GM18526 (cell line): Measurements from ENCODE around the gene RSU1.

Experiments
- POLR2A ChIP-seq: IDR thresholded peaks from 3 replicates; pipeline ENCODE4 v1.6.1; 2011; ENCODE audit not compliant: insufficient read length; ENCODE audit errors: extremely low read depth

RSU1 gene

DNA sequence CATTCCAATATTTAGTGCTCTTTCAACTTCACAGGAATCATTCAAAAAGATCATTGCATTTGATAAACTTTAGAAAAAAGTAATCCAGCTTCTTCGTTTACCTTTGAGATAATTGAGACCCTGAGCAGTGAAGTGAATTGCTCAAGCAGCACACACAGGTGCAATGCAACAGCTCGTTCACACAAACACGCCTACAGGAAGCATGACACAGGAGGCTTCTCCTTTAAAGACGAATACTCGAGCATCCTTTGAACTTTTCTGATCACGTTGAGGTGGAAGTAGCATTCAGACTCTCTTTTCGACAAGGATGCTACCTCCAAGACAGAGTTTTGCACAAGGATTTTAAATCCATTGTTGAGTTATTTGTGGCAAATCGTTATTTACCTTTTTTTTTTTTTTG is 18.0 kb upstream of the RSU1 start:
- no peak for TF ChIP-seq POLR2A

GRCh38 chr10:16832351-16833080 is 15.3 kb upstream of the RSU1 start:
- no peak for TF ChIP-seq POLR2A

DNA sequence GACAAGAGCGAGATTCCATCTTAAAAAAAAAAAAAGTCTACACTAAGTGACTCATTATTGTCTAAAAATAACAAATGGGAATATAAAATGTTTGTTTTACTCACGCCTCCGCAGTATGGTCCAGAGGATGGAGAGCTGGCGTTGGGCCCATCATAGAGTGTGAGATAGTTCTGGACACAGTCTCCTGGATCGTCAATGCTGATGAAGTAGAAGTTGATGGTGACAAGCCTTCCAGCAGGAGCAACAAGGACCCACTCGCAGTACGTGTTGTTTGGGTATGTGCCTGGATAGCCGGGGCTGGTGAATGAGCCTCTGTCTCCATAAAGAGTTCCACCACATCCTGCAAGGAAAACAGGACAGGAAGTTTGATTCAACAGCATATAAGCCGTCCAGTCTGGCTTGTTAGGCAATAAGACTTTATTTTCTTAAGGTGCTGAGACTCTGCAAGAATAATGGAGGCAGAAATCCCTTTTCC is 11.5 kb upstream of the RSU1 start:
- no peak for TF ChIP-seq POLR2A

DNA sequence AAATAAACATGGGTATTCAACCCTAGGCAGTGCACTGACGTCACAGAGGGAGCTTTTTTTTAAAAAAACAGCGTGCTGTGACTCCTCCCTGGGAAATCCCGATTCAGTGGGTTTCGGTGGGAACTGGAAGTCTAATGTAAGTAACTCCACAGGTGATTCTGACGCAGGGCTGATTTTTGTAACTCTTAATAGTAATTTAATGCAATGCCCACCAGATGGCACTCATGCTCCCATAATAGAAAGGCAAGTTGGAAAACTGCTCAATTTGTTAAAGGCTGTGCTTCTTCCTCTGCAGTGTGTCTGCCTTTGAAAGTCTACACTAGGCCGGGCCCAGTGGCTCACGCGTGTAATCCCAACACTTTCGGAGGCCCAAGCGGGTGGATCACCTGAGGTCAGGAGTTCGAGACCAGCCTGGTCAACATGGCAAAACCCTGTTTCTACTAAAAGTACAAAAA is 10.9 kb upstream of the RSU1 start:
- TF ChIP-seq POLR2A = no peak

DNA sequence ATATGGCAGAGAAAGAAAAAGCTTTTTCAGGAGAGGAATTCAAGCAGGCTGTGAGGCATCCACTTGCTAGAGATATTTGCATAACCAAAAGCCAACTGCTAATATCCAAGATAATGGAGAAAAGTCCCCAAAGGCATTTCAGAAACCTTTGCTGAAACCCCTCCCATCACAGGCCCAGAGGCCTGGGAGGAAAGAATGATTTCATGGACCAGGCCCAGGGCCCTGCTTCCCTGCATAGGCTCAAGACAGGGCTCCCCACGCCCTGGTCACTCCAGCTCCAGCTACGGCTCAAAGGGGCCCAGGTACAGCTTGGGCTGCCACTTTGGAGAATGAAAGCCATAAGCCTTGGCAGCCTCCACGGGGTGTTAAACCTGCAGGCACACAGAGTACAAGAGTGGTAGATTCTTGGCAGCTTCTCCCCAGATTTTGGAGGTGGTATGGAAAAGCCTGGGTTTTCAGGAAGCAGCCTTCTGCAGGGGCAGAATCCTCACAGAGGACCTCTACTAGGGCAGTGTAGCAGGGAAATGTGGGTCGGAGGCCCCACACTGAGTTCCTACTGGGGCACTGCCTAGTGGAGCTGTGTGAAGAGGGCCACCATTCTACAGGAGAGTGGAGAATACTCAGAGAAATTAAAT is 5.6 kb upstream of the RSU1 start:
- no peak for TF ChIP-seq POLR2A

- no peak for TF ChIP-seq POLR2A
Observed at GRCh38 chr10:16822027-16822426, 4.8 kb upstream of the RSU1 start.

GRCh38 chr10:16820421-16820820 is 3.2 kb upstream of the RSU1 start:
- TF ChIP-seq POLR2A = no peak

DNA sequence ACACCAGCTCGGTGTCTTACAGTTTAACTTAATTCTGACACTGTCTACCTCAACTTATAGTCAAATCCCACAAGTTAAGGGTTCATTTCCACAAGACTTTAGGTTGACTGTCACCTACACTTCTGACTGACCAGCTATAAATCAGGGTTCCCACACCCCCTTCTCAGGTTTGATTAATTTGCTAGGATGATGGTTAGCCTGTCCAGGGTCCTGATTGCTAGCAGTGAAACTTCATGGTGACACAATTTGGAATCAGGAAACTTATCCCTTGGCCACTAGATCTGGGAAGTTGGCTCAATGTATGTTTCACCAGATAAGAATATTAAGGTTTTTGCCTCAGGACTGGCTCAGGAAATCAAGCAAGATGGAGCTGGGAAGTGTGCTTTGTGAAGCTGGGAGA is 2.8 kb upstream of the RSU1 start:
- no peak for TF ChIP-seq POLR2A

DNA sequence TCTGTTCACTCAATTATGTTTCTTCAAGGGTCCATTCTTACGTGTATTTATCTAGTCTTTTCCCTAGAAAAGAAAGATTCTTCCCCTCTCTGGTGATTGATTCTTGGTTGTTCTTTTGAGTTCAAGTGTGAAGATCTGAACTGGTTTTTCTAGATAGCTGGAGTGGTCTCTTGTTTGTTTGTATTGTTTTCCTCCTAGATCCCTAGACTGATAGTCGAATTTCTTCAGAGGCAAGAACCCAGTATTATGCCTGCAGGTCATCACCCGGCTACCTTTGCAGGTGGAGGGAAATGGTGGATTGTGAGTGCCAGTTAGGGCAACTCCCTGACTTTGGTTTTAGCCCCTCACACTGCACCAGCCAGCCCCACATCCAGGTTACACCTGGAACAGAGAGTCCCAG is 2.2 kb upstream of the RSU1 start:
- TF ChIP-seq POLR2A = no peak

DNA sequence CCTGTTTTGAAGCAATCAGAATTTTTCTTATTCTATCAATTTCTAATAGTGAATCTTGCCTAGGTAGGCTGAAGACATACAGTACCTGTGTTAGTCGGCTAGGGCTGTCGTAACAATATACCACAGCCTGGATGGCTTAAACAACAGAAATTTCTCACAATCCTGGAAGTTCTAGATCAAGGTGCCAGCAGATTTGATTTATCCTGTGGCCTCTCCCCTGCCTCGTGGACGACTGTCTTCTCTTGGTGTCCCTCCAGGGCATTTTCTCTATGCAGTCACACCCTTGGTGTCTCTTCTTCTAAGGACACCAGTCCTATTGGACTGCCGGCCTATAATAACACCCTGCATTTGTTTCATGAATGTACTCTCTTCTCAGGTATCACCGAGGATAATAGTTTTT is 1.8 kb upstream of the RSU1 start:
- TF ChIP-seq POLR2A = no peak

- TF ChIP-seq POLR2A = no peak
Observed at GRCh38 chr10:16816830-16817124, 447 bp downstream of the RSU1 start.

DNA sequence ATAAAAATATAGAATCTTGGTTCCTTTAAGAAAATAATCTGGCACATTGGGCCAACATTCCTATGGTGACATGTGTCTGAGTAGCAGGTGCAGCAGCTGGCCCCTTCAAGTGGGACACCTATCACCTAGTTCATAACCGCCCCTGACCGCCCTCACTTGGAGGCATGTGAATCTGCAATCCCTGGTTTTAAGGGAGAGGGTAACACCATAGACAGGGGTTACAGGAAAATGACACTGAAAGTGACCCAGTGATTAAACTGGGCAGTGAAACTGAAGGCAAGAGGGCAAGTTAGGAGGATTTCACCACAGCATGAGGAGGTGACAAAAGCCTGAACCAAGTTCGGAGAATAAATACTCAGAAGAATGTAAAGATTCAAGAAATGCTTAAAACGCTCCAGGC is 1.1 kb downstream of the RSU1 start:
- no peak for TF ChIP-seq POLR2A

DNA sequence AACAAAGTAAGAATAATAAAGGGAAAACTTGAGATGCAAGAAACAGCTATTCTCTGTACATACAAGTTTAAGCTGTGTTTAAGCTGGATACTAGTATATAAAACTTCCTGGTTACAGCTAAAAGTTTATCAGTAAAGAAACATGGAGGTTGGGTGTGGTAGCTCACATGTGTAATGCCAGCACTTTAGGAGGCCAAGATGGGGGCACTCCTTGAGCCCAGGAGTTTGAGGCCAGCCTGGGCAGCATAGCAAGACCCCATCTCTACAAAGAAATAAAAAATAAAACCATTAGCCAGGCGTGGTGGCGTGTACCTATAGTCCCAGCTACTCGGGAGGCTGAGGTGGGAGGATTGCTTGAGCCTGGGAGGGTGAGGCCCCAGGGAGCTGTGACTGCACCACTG is 3.2 kb downstream of the RSU1 start:
- TF ChIP-seq POLR2A = no peak

DNA sequence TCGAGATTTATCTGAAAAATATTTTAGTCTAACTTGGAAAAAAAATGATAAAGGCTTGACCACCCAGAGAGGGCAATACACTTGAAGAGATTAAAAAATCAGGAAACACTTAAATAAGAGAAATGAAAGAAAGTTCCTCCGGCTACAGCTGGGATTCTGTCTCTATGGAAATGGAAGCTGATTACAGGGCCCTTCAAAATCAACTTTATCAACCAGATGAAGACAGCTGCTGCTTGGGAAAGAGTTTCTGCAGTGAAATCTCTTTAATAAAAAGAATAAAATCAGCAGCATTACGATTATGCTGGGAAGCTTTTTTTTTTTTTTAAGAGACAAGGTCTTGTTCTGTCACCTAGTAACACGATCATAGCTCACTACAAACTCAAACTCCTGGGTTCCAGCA is 4.5 kb downstream of the RSU1 start:
- TF ChIP-seq POLR2A = no peak

DNA sequence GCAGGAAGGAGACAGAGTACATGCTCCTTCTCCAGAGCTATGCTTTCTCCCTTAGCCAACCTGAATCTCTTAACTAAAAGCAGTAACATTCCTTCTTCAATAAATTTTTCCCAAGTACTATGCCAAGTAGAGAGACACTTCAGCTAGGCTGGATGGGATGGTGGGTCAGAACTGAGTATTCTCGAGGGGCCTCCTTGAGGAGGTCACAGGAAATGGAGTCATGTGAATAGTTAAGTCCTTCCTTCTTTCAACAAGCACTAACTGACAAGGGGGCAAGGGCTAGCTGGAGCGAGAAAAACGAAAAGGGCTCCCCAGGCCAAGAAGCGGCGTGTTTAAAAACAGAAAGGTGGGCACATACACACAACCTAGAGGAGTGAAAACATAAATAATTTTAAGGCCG is 5.5 kb downstream of the RSU1 start:
- TF ChIP-seq POLR2A = no peak

DNA sequence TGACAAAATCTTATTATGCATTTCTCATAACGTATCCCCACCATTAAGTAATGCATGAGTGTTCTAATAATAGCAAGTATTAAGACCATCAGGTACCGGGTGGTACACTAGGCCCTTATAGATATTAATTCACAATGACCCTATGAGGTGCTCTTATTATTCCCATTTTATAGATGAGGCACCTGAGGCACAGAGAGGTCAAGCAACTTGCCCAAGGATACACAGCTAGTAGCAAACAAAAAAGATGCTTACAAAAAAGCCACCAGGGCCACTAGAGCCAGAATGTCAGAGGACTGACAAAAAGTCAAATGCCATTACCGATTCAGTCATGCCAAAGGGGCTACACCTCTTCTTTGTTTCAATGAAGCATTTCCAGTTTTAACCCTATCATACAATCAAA is 5.9 kb downstream of the RSU1 start:
- no peak for TF ChIP-seq POLR2A
